WERI-Rb-1 (cell line): ENCODE data around the gene AZU1.
"Not testable (repeated sequence)": the region's sequence is repeated elsewhere in the genome, so short reads cannot be mapped to it uniquely, and the experiment has no call there.

ENCODE experiments used
- DNase-seq: peaks from one replicate; pipeline ENCODE4 v3.0.0-alpha.2; 2020
- H3K27ac ChIP-seq: fragments of 250-450 bp; sonication (Bioruptor Pico); 2 replicates; pipeline ENCODE4 v1.5.1; 2020; ENCODE audit warnings: mild to moderate bottlenecking, moderate library complexity
- H3K27me3 ChIP-seq: fragments of 250-450 bp; sonication (Bioruptor Pico); 2 replicates; pipeline ENCODE4 v1.5.1; 2021; ENCODE audit warnings: mild to moderate bottlenecking, low read depth, moderate library complexity; ENCODE audit not compliant: insufficient read depth, severe bottlenecking
- H3K36me3 ChIP-seq: fragments of 250-450 bp; sonication (Bioruptor Pico); 2 replicates; pipeline ENCODE4 v1.5.1; 2020; ENCODE audit warnings: mild to moderate bottlenecking, moderate library complexity
- H3K4me3 ChIP-seq: 2 replicates; pipeline ENCODE4 v1.5.1; 2011; ENCODE audit warnings: low read depth, mild to moderate bottlenecking, control low read depth, low read length
- H3K9me3 ChIP-seq: fragments of 250-450 bp; sonication (Bioruptor Pico); 2 replicates; pipeline ENCODE4 v1.5.1; 2021; ENCODE audit warnings: mild to moderate bottlenecking, moderate library complexity; ENCODE audit not compliant: severe bottlenecking
- CTCF ChIP-seq: IDR thresholded peaks from 2 replicates; pipeline ENCODE4 v1.5.1; 2011; ENCODE audit warnings: low read depth, mild to moderate bottlenecking, control low read depth, inconsistent platforms, low read length

Gene AZU1

GRCh38 chr19:876089-876488 lies 48.5 kb downstream of the AZU1 start:
- no peak overlapping the region for H3K4me3 ChIP-seq
- no peaks in the 10 kb centered on the region for H3K27me3 ChIP-seq
- no peaks in the 10 kb centered on the region for H3K9me3 ChIP-seq
- H3K36me3 ChIP-seq, result peaks cover 50% of the 10 kb centered on the region
- H3K27ac ChIP-seq, result no peak overlapping the region
- DNase-seq, result no peak
- no peak for TF ChIP-seq CTCF

DNA sequence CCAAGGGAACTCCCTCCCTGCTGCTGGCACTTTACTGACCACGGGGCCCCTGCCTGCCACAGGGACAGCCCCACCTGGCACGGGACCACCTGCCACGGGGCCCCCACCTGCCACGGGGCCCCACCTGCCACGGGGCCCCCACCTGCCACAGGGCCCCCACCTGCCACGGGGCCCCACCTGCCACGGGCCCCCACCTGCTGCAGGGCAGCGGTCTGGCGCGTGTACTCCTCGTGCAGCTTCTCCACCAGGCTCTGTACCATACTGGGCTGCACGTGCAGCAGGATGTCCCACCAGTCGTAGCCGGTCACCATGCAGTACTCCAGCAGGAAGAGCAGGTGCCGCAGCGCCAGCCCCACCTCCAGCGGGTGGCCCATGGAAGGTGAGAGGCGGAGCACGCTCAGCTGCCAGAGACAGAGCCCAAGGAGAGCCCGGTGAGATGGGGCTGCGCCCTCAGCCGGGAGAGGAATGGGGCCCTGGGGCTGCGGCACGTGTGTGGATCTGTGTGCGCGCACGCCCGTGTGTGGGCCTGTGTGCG lies 49.2 kb downstream of the AZU1 start:
- DNase-seq, result no peak
- Histone ChIP-seq H3K27me3 (no peaks in the 10 kb centered on the region), H3K9me3 (no peaks in the 10 kb centered on the region), H3K36me3 (peaks cover 54% of the 10 kb centered on the region), H3K4me3 (no peak overlapping the region), H3K27ac (no peak overlapping the region)
- no peak for TF ChIP-seq CTCF

DNA sequence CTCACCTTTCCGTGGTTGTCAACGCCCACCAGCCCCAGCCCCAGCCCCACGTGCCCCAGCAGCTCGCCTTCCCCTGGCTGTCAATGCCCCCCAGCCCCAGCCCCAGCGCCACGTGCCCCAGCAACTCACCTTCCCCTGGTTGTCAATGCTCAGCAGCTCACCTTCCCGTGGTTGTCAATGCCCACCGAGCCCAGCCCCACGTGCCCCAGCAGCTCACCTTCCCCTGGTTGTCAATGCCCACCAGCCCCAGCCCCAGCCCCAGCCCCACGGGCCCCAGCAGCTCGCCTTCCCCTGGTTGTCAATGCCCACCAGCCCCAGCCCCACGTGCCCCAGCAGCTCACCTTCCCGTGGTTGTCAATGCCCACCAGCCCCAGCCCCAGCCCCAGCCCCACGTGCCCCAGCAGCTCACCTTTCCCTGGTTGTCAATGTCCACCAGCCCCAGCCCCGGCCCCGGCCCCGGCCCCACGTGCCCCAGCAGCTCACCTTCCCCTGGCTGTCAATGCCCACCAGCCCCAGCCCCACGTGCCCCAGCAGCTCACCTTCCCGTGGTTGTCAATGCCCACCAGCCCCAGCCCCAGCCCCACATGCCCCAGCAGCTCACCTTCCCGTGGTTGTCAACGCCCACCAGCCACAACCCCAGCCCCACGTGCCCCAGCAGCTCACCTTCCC lies 50.5 kb downstream of the AZU1 start:
- DNase-seq, H3K27me3 ChIP-seq, H3K27ac ChIP-seq, H3K9me3 ChIP-seq, H3K4me3 ChIP-seq: not testable (repeated sequence)
- peaks cover 60% of the 10 kb centered on the region for H3K36me3 ChIP-seq

GRCh38 chr19:878751-879561 lies 51.3 kb downstream of the AZU1 start:
- not testable (repeated sequence) for H3K9me3 ChIP-seq, DNase-seq, H3K27me3 ChIP-seq, H3K4me3 ChIP-seq, H3K27ac ChIP-seq
- H3K36me3 ChIP-seq, result peaks cover 58% of the 10 kb centered on the region

GRCh38 chr19:879711-880438 lies 52.2 kb downstream of the AZU1 start:
- no peak for DNase-seq
- no peak for TF ChIP-seq CTCF
- Histone ChIP-seq H3K36me3 (peaks cover 57% of the 10 kb centered on the region), H3K27me3 (no peaks in the 10 kb centered on the region), H3K9me3 (no peaks in the 10 kb centered on the region), H3K4me3 (no peak overlapping the region), H3K27ac (no peak overlapping the region)
